ENCODE measurements around the gene SFT2D2.

Gene SFT2D2

GRCh38 chr1:168221275-168221674, 4.5 kb upstream of the SFT2D2 start:
- no peak for FAIRE-seq
- no peak for DNase-seq (ENCODE audit: insufficient read length, low spot score)

GRCh38 chr1:168223261-168223660, 2.5 kb upstream of the SFT2D2 start:
- FAIRE-seq (no peak), DNase-seq (ENCODE audit: insufficient read length, low spot score) (no peak)

- FAIRE-seq (no peak), DNase-seq (ENCODE audit: insufficient read length, low spot score) (no peak)
Measured at GRCh38 chr1:168223681-168224540, 1.9 kb upstream of the SFT2D2 start.

- FAIRE-seq (no peak), DNase-seq (ENCODE audit: insufficient read length, low spot score) (no peak)
Measured at GRCh38 chr1:168224991-168225390, 813 bp upstream of the SFT2D2 start.

GRCh38 chr1:168227620-168228019, 1.8 kb downstream of the SFT2D2 start:
- DNase-seq (ENCODE audit: insufficient read length, low spot score) (no peak), FAIRE-seq (no peak)

- FAIRE-seq (no peak), DNase-seq (ENCODE audit: insufficient read length, low spot score) (no peak)
Measured at GRCh38 chr1:168229893-168230292, 4.1 kb downstream of the SFT2D2 start.

GRCh38 chr1:168230709-168231108, 4.9 kb downstream of the SFT2D2 start:
- FAIRE-seq (no peak), DNase-seq (ENCODE audit: insufficient read length, low spot score) (no peak)

GRCh38 chr1:168234846-168235547, 9.2 kb downstream of the SFT2D2 start:
- peak; percentile 66 for DNase-seq (ENCODE audit: insufficient read length, low spot score)
- FAIRE-seq, result peak; percentile 28

- DNase-seq (ENCODE audit: insufficient read length, low spot score) (no peak), FAIRE-seq (no peak)
Measured at GRCh38 chr1:168235548-168235885, 9.7 kb downstream of the SFT2D2 start.

GRCh38 chr1:168235937-168236336, 10.1 kb downstream of the SFT2D2 start:
- no peak for DNase-seq (ENCODE audit: insufficient read length, low spot score)
- FAIRE-seq, result no peak

GRCh38 chr1:168236836-168237611, 11.2 kb downstream of the SFT2D2 start:
- DNase-seq (ENCODE audit: insufficient read length, low spot score) (no peak), FAIRE-seq (no peak)

- DNase-seq (ENCODE audit: insufficient read length, low spot score), result no peak
Measured at GRCh38 chr1:168243198-168243597, 17.4 kb downstream of the SFT2D2 start.

GRCh38 chr1:168243636-168244212, 17.9 kb downstream of the SFT2D2 start:
- FAIRE-seq, result no peak
- no peak for DNase-seq (ENCODE audit: insufficient read length, low spot score)

More at GRCh38 chr1:168243198-168243597, 17.4 kb downstream of the SFT2D2 start:
- no peak for FAIRE-seq

GRCh38 chr1:168245042-168245441, 19.2 kb downstream of the SFT2D2 start:
- FAIRE-seq (no peak), DNase-seq (ENCODE audit: insufficient read length, low spot score) (no peak)

- DNase-seq (ENCODE audit: insufficient read length, low spot score) (no peak), FAIRE-seq (no peak)
Measured at GRCh38 chr1:168246506-168246905, 20.7 kb downstream of the SFT2D2 start.

GRCh38 chr1:168252204-168252733, 26.5 kb downstream of the SFT2D2 start:
- DNase-seq (ENCODE audit: insufficient read length, low spot score) (no peak), FAIRE-seq (no peak)

- no peak for DNase-seq (ENCODE audit: insufficient read length, low spot score)
- no peak for FAIRE-seq
Measured at GRCh38 chr1:168256164-168256563, 30.4 kb downstream of the SFT2D2 start.

- no peak for DNase-seq (ENCODE audit: insufficient read length, low spot score)
- FAIRE-seq, result no peak
Measured at GRCh38 chr1:168257397-168257796, 31.6 kb downstream of the SFT2D2 start.

- no peak for DNase-seq (ENCODE audit: insufficient read length, low spot score)
- no peak for FAIRE-seq
Measured at GRCh38 chr1:168259567-168259966, 33.8 kb downstream of the SFT2D2 start.

- FAIRE-seq (no peak), DNase-seq (ENCODE audit: insufficient read length, low spot score) (no peak)
Measured at GRCh38 chr1:168260393-168260792, 34.6 kb downstream of the SFT2D2 start.

GRCh38 chr1:168261390-168261789, 35.6 kb downstream of the SFT2D2 start:
- DNase-seq (ENCODE audit: insufficient read length, low spot score), result no peak
- no peak for FAIRE-seq

Data from HTR-8/SVneo (cell line).